HG02642 (cell line): ENCODE measurements around the gene MRPL22.
"Not testable (repeated sequence)": the region's sequence is repeated elsewhere in the genome, so short reads cannot be mapped to it uniquely, and the experiment has no call there.

ENCODE experiments used
- ATAC-seq: cut with Tn5 transposase; IDR thresholded peaks from one replicate; pipeline ENCODE4 v1.9.1; 2021; ENCODE audit warnings: mild to moderate bottlenecking; ENCODE audit not compliant: unreplicated experiment, poor library complexity

The MRPL22 gene

GRCh38 chr5:154940772-154941620, at the start of gene MRPL22:
Gene MRPL22 (plus strand): TSS chr5:154941073. CDS start chr5:154941111, 38 bp downstream.
- peak; percentile 53 for ATAC-seq

- no peak for ATAC-seq
Measured at GRCh38 chr5:154892369-154892771, 48.5 kb upstream of the MRPL22 start.

DNA sequence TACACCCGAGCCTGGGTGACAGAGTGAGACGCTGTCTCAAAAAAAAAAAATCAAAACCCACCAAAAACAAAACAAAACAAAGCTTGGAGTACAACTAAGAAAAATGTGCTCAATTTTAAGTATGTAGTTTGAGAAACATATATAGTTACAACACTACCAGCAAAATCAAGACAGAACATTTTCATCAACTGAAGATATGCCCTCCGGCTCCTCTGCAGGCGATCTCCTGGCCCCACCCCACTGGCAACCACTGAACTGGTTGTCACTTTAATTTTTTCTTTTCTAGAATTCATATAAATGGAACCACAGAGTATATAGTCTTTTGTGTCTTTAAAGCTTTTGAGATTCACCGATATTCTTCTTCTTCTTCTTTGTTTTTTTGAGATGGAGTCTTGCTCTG, 47.5 kb upstream of the MRPL22 start:
- ATAC-seq = no peak

DNA sequence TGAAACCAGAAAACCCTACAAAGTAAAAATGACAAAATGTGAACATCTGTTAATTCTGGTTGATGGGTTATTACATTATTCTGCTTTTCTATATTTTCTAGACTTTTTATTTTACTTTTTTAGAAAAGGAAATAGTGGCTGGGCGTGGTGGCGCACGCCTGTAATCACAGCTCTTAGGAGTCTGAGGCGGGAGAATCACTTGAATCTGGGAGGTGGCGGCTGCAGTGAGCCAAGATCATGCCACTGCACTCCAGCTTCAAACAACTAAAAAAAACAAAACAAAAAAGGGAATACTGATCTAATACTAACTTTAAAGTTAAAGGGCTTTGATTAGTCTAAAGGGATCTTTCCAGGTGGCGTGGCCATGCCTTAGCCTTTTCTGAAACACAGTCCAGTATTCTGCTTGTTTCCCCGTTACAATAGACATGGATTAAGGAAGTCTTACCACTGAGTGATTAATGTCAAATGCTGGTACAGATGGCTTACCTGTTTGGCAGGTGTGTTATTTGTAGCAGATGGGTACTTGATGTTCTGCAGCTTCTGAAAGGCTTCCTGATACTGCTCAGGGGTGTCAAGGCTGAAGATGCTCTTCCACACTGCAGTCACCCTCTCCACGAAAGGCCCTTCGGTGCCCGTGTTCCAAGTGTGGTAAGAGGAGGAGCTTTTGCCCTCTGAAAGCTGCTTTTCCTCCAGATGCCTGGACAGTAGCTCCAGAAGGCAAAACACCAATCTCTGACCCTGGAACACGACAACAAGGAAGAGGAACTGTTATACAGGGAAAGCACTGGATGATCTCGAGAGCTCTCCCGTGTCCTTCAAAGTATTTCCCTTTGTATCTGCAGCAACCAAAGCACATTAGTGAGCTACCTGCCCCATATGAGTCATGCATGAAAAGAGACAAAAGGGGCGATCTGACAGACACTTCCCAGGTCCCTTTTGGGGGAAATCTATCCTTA, 45.0 kb upstream of the MRPL22 start:
- ATAC-seq = no peak

DNA sequence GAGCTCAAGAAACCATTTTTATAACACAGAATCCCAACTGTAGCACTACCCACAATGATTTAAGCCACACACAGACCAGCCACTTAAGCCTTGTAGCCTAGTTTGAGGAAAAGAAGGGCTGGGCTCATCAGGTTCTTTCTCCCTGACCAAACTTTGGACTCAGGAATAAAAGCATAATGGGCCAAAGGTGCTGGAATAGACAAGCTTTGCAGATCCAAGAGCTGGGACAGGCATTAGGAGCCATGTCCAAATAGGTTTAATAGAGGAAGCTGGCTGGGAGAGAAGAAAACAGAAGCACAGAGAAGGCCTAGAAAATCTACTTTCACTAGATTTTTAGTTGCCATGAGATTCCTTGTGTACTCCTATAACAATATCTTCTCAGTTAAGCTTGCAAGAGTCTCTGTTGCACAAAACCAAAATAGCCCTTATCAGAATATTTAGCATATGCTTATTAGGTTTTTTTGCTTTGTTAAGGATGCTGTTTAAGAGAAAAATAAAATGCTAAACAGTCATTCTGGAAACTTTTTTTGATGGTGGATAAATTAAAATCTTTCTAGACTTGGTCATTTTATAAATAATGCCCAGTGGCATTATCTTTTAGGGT, 44.2 kb upstream of the MRPL22 start:
- no peak for ATAC-seq

DNA sequence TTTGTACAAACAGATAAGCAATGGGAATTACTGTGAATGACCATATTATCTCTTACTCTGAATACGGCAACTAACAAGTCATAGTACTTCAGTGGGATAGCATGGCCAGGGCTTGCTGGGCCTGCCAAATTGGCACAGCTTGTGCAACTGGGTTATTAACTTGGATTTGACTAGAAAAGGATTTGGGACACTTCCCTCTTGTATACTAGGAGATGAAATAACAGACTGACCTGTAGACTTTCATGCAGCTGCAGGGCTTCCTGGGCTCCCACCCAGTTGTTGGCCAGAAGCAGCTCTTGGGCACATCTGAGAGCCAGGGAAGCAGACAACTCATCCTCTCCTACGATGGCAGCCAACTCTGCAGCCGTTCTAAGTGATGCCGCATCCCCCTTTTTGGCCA, 42.7 kb upstream of the MRPL22 start:
- no peak for ATAC-seq

DNA sequence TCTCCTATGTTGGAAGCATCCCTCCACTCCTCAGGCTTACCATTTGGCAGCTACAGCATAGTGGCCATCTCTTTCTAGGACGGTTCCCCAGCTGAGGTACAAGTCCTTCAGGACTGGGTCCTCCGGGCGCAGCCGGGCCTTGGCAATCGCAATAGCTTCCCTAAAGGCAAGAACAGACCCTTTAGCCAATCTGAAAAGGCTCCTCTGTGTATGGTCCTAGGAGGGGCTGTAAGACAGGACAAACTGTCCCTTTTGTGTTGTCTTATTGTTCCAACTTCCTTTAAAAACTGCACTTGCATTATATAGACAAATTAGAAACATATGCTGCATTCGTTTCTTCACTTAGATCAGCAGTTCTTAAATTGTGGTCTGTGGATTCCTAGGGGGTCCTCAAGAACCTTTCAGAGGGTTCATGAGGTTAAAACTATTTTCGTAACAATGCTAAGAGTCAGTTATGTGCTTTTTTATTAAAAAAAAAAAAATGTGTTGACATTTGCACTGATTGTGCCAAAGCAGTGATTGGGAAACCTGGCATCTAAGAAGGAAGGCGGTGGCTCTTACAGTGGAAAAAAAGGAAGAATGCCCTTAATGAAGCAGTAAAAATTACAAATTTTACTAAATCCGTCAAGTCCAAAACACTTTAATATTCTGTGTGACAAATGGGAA, 41.6 kb upstream of the MRPL22 start:
- ATAC-seq = no peak

- ATAC-seq = no peak
Measured at GRCh38 chr5:154900066-154900465, 40.8 kb upstream of the MRPL22 start.

DNA sequence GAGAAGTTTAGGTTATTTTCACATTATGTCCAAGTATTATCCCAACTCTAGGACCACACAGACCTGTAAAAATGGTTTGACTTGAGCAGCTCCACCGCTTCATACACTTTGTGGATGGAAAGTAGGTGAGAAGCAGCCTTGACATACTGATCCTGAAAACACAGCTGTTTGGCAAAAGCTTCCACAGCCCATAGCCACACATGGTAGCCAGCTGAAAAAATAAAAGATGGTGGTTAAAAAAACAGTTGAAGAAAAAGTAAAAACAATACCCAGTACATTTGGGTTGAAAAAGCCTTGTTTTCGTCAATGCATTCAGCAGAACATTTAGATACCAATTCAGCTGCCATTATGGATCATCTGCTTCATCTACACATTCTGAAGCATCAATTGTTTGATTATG, 39.6 kb upstream of the MRPL22 start:
- no peak for ATAC-seq

- ATAC-seq = no peak
Measured at GRCh38 chr5:154901913-154902312, 39.0 kb upstream of the MRPL22 start.

- ATAC-seq = not testable (repeated sequence)
Measured at GRCh38 chr5:154905601-154906000, 35.3 kb upstream of the MRPL22 start.

GRCh38 chr5:154916874-154917273, 24.0 kb upstream of the MRPL22 start:
- no peak for ATAC-seq

DNA sequence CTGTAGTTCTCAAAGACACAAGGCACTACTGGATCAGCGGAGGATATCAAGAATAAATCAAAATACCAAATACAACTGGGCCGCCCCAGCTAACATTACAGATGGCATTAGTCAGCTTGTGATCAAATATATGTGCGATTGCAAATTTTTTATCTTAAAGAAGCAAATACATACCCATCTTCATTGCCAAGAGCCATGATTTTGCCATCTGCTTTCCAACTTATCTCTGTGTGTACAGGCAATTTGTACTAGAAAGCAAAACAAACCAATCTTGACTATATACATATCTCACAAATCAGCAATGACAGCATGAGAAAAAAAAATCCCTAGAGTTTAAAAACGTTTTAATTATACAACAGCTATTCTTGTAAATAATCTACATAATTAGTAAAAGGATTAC, 23.1 kb upstream of the MRPL22 start:
- ATAC-seq = no peak

DNA sequence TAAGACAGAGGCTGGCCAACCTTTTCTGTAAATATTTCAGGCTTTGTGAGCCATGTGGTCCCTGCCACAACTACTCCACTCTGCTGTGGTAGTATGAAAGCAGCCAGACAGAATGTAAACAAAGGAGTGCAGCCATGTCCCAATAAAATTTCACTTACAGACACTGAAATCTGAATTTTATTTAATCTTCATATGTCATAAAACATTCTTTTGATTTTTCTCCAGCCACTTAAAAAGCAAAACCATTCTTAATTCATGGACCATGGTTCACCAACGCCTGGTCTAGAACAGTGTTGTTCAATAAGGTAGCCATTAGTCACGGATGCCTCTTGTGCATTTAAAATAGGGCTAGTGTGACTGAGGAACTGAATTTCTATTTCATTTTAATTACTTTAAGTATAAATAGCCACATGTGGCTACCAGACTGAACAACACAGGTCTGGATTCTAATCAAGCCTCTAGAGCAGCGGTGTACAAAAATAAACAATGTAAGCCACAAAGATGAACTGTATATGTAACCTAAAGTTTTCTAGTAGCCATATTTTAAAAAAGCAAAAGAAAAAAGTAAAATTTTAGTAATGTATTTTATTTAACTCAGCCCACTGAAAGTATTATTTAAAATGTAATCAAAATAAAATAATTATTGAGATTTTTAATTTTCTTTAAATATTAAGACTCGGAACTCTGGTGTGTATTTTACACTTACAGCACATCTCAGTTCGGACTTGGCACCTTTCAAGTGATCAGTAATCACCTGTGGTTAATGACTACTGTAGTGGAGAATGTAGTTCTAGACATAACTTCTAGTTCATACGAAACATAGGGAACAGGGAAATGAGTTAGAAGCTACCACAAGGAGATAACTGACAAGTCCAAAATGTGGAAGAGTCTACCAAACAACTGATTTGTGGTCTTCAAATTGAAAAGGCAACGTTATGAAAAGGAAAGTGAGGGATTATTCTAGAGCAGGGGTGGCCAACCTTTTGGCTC, 17.1 kb upstream of the MRPL22 start:
- ATAC-seq = no peak

DNA sequence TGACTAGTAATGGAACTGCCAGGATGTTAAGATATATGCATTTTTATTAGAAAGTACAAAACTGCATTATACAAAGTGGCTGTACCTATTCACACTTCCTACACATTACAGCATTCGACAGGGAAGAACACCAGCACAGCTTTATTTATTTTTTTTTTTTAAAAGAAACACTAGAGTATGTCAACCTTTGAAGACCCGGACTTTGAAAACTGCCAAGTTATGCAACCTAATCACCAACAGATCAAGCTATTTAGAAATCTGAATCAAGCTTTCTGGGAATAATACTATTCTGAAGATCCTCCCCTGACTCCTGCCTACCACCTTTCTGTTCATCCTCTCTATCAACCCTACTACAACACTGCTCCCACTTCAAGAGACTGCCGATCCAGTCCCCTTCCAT, 7.3 kb upstream of the MRPL22 start:
- ATAC-seq = no peak

DNA sequence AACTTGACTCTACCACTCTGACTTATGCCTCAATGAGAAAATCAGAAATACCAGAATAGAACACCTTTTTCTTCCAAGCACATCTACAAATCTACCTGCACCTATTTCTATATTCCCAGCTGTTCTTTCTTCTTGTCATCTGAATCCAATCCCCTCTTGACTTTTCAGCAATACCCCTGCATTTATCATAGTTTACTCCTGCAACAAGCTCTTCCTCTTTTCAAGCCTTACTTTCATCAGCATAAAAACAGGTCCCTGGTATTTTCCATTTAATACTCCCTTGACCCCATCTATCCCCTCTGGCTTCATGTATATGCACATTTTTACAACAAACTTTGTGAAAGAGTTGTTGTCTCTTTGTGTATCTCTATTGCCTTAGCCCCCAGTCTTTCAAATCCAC, 6.0 kb upstream of the MRPL22 start:
- no peak for ATAC-seq

GRCh38 chr5:154937186-154937717, 3.6 kb upstream of the MRPL22 start:
- ATAC-seq = no peak

- peak; percentile 91 for ATAC-seq
Measured at GRCh38 chr5:154937718-154938466, 3.0 kb upstream of the MRPL22 start, which contains the start of gene GEMIN5. Gene GEMIN5 (minus strand): TSS chr5:154938211. CDS start chr5:154938133, 78 bp downstream.
